Stimulated activated CD4-positive, alpha-beta T cell treated with anti-CD3 and anti-CD28 coated beads, Interleukin-1b, Interleukin-23, amount 100 ng/mL, for 48 hours (primary cell): ENCODE measurements around the gene ASCC1.
"Not testable (repeated sequence)": the region's sequence is repeated elsewhere in the genome, so short reads cannot be mapped to it uniquely, and the experiment has no call there.

Source experiments
- DNase-seq: peaks from one replicate; pipeline ENCODE4 v3.0.0-alpha.2; 2020

ASCC1 gene

GRCh38 chr10:72123616-72124015 lies 92.5 kb downstream of the ASCC1 start:
- DNase-seq: no peak

GRCh38 chr10:72122221-72122620 lies 93.9 kb downstream of the ASCC1 start:
- no peak for DNase-seq

GRCh38 chr10:72121389-72121788 lies 94.7 kb downstream of the ASCC1 start:
- no peak for DNase-seq

- DNase-seq: no peak
Observed at GRCh38 chr10:72116372-72116771, 99.7 kb downstream of the ASCC1 start.

- DNase-seq: no peak
Observed at GRCh38 chr10:72114706-72115450, 101.2 kb downstream of the ASCC1 start.

- DNase-seq: no peak
Observed at GRCh38 chr10:72110673-72111401, 105.2 kb downstream of the ASCC1 start.

- DNase-seq: no peak
Observed at GRCh38 chr10:72109636-72110157, 106.4 kb downstream of the ASCC1 start.

GRCh38 chr10:72108830-72109635 lies 107.0 kb downstream of the ASCC1 start:
- DNase-seq: no peak

GRCh38 chr10:72108004-72108370 lies 108.1 kb downstream of the ASCC1 start:
- not testable (repeated sequence) for DNase-seq

- no peak for DNase-seq
Observed at GRCh38 chr10:72107325-72108003, 108.6 kb downstream of the ASCC1 start.

GRCh38 chr10:72106896-72107295 lies 109.2 kb downstream of the ASCC1 start:
- no peak for DNase-seq

GRCh38 chr10:72106154-72106849 lies 109.8 kb downstream of the ASCC1 start:
- DNase-seq: no peak

GRCh38 chr10:72105710-72106109 lies 110.4 kb downstream of the ASCC1 start:
- DNase-seq: no peak

GRCh38 chr10:72105098-72105475 lies 111.0 kb downstream of the ASCC1 start:
- no peak for DNase-seq

GRCh38 chr10:72104472-72105097 lies 111.5 kb downstream of the ASCC1 start:
- DNase-seq: no peak

- DNase-seq: no peak
Observed at GRCh38 chr10:72099600-72099921, 116.5 kb downstream of the ASCC1 start.

GRCh38 chr10:72098836-72099599 lies 117.1 kb downstream of the ASCC1 start:
- no peak for DNase-seq

GRCh38 chr10:72098301-72098835 lies 117.7 kb downstream of the ASCC1 start:
- no peak for DNase-seq

GRCh38 chr10:72097448-72098300 lies 118.4 kb downstream of the ASCC1 start:
- DNase-seq: no peak
